Kidney (tissue), 14 donors: ENCODE results near the gene PRDM1. TPM values are rescaled to one million over a fixed set of nuclear protein-coding genes. Genes with fewer than 3 reads are reported as not detected.
"Not testable (repeated sequence)": the region's sequence is repeated elsewhere in the genome, so short reads cannot be mapped to it uniquely, and the experiment has no call there.

Source experiments
- DNase-seq, 5 donors: peaks; one replicate each; pipeline ENCODE4 v3.0.0-alpha.2; 2013 to 2020
- FAIRE-seq: peaks from 2 replicates; lab custom pipeline; 2012; peaks lifted over from hg19 to GRCh38; lab: Jason Lieb, UNC
- H3K27ac ChIP-seq, 2 donors: one replicate each; pipeline ENCODE4 v1.7.0; 2013; ENCODE audit warnings: low read depth in 2 of 2, low read length in 2 of 2, inconsistent platforms in 1 of 2
- H3K27me3 ChIP-seq: one replicate; pipeline ENCODE4 v1.7.1; 2013; ENCODE audit warnings: low read length, inconsistent platforms; ENCODE audit not compliant: control insufficient read depth, insufficient read depth
- H3K36me3 ChIP-seq, 3 donors: one replicate each; pipeline versions ENCODE4 v1.7.0 to v1.7.1; 2013; ENCODE audit warnings: low read length in 3 of 3, control low read depth in 1 of 3, inconsistent platforms in 1 of 3; ENCODE audit not compliant: insufficient read depth in 3 of 3, control insufficient read depth in 2 of 3
- H3K4me1 ChIP-seq, 3 donors: one replicate each; pipeline versions ENCODE4 v1.7.0 to v1.7.1; 2013; ENCODE audit warnings: low read length in 3 of 3, inconsistent platforms in 1 of 3, low read depth in 1 of 3; ENCODE audit not compliant: control insufficient read depth in 2 of 3, insufficient read depth in 2 of 3
- H3K4me3 ChIP-seq, 3 donors: one replicate each; pipeline versions ENCODE4 v1.7.0 to v1.8.1; 2013; ENCODE audit warnings: low read length in 3 of 3, control low read depth in 1 of 3, inconsistent platforms in 1 of 3
- H3K9ac ChIP-seq, 3 donors: one replicate each; pipeline versions ENCODE4 v1.7.0 to v1.7.1; 2013; ENCODE audit warnings: low read length in 3 of 3, control low read depth in 1 of 3, inconsistent platforms in 1 of 3
- H3K9me3 ChIP-seq, 3 donors: one replicate each; pipeline versions ENCODE4 v1.7.0 to v1.7.1; 2013; ENCODE audit warnings: low read length in 3 of 3, control low read depth in 1 of 3, inconsistent platforms in 1 of 3; ENCODE audit not compliant: control insufficient read depth in 2 of 3, insufficient read depth in 1 of 3
- CTCF ChIP-seq: IDR thresholded peaks from 3 replicates; pipeline ENCODE4 v1.5.1; 2012; ENCODE audit warnings: mild to moderate bottlenecking, moderate library complexity, borderline replicate concordance; ENCODE audit not compliant: insufficient read depth; ENCODE audit errors: extremely low read depth
- intact Hi-C: fragments of 100-400 bp; cut with DNase I; formaldehyde crosslinking; loops from one replicate; pipeline ENCODE4 v1.11.1; 2022
- polyA plus RNA-seq: library from polyadenylated mRNA; stranded (reverse); fragments of 350-450 nt; fragmentation: Illumina TruSeq; extraction: RNeasy Lipid Tissue Mini Kit (QIAGEN cat#74804); gene quantifications from one replicate; pipeline ENCODE4 v1.2.3, GENCODE V29; 2014; ENCODE audit warnings: low read depth, low replicate concordance; ENCODE audit not compliant: insufficient read depth
- total RNA-seq: library from RNA; stranded (reverse); fragmentation: NEBNext Ultra II Directional; extraction: Animal tissue kit (Norgen Biotek cat#: 25700); gene quantifications from one replicate; pipeline ENCODE4 v1.2.1, GENCODE V29; 2021
- donor health status: control.
- donor health status: control.
- donor health status: control.
- donor health status: control.
- donor health status: control.
- donor health status: DM: yes; HTN: yes; CAD: no.
- donor health status: Normal renal cell carcinoma (clear cell type).

Gene PRDM1
- total and polyA plus RNA-seq, 2 donors from 2014 or later, result 0.86 to 23.0 TPM

DNA sequence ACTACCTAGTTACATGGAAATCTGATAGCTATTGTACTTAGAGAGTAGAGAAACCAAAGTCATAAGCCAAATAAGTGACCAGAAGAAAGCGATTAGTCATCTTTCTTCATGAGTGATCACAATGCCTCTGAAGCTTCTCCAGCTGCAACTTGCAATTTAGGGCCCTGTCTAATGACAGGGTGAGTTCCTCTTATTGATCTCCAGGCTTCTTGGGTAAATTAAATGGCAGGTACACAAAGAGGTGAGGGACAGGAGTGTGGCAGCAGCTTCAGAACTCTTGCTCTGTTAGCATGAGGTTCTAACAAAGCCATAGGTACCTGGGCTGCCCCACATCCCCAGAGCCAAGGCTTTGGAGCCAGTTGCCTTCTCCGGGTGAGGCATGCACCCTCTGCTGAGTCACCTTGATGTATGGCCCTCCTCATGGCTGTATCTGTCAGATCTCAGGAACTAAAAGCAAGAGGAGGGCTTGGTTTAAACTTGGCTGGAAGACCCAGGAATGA lies 60.8 kb downstream of the PRDM1 start:
- Histone ChIP-seq H3K27ac (no peak overlapping the region), H3K4me3 (no peak overlapping the region), H3K9ac (no peak overlapping the region), H3K9me3 (no peaks in the 10 kb centered on the region), H3K4me1 (no peaks in the 10 kb centered on the region), H3K36me3 (no peaks in the 10 kb centered on the region), H3K27me3 (no peaks in the 10 kb centered on the region)
- intact Hi-C loops, result no loop called here
- FAIRE-seq (no peak), DNase-seq (no peak)
- no peak for TF ChIP-seq CTCF

- Histone ChIP-seq H3K36me3 (no peaks in the 10 kb centered on the region), H3K9ac (no peak overlapping the region), H3K9me3 (no peaks in the 10 kb centered on the region), H3K27me3 (no peaks in the 10 kb centered on the region), H3K27ac (no peak overlapping the region), H3K4me3 (no peak overlapping the region), H3K4me1 (no peaks in the 10 kb centered on the region)
- intact Hi-C loops, result no loop called here
- TF ChIP-seq CTCF, result no peak
- DNase-seq, result no peak
- FAIRE-seq, result no peak
Measured at GRCh38 chr6:106147476-106147875, 61.3 kb downstream of the PRDM1 start.

- intact Hi-C loops, result no loop called here
- Histone ChIP-seq H3K9ac (no peak overlapping the region), H3K9me3 (no peaks in the 10 kb centered on the region), H3K4me1 (no peaks in the 10 kb centered on the region), H3K27me3 (no peaks in the 10 kb centered on the region), H3K36me3 (no peaks in the 10 kb centered on the region), H3K27ac (no peak overlapping the region), H3K4me3 (no peak overlapping the region)
- DNase-seq, result no peak
- TF ChIP-seq CTCF, result no peak
- FAIRE-seq, result no peak
Measured at GRCh38 chr6:106149472-106150069, 63.4 kb downstream of the PRDM1 start.

- H3K9ac ChIP-seq, H3K27me3 ChIP-seq, FAIRE-seq, H3K4me3 ChIP-seq, intact Hi-C loops, H3K4me1 ChIP-seq, DNase-seq, H3K36me3 ChIP-seq, H3K9me3 ChIP-seq, H3K27ac ChIP-seq: not testable (repeated sequence)
Measured at GRCh38 chr6:106152476-106152875, 66.3 kb downstream of the PRDM1 start.
